Trophoblast cell (in vitro differentiated cells and primary cell): ENCODE data around the gene ATM.
"Not testable (repeated sequence)": the region's sequence is repeated elsewhere in the genome, so short reads cannot be mapped to it uniquely, and the experiment has no call there.

Experiments
- DNase-seq, 2 donors: peaks; one replicate each; pipeline ENCODE4 v3.0.0-alpha.2; 2016
- H2AFZ ChIP-seq: 2 replicates; pipeline ENCODE4 v1.6.1; 2013; ENCODE audit warnings: low read length, moderate library complexity, mild to moderate bottlenecking; ENCODE audit not compliant: insufficient read depth, poor library complexity
- H2AK5ac ChIP-seq: 2 replicates; pipeline ENCODE4 v1.6.1; 2013; ENCODE audit warnings: mild to moderate bottlenecking, low read length
- H2BK120ac ChIP-seq: 2 replicates; pipeline ENCODE4 v1.6.1; 2013; ENCODE audit warnings: low read length, mild to moderate bottlenecking, moderate library complexity; ENCODE audit not compliant: insufficient read depth, poor library complexity
- H2BK12ac ChIP-seq: 2 replicates; pipeline ENCODE4 v1.6.1; 2013; ENCODE audit warnings: mild to moderate bottlenecking, low read length, moderate library complexity
- H2BK5ac ChIP-seq: 2 replicates; pipeline ENCODE4 v1.6.1; 2013; ENCODE audit warnings: low read length, low read depth, moderate library complexity, mild to moderate bottlenecking; ENCODE audit not compliant: poor library complexity
- H3K14ac ChIP-seq: 2 replicates; pipeline ENCODE4 v1.6.1; 2013; ENCODE audit warnings: mild to moderate bottlenecking, low read length
- H3K18ac ChIP-seq: 2 replicates; pipeline ENCODE4 v1.6.1; 2013; ENCODE audit warnings: mild to moderate bottlenecking, low read length
- H3K23ac ChIP-seq: 2 replicates; pipeline ENCODE4 v1.6.1; 2013; ENCODE audit warnings: low read length
- H3K27ac ChIP-seq: 2 replicates; pipeline ENCODE4 v1.5.1; 2013; ENCODE audit warnings: low read depth, mild to moderate bottlenecking, inconsistent platforms, low read length, moderate library complexity
- H3K27me3 ChIP-seq: 2 replicates; pipeline ENCODE4 v1.6.1; 2013; ENCODE audit warnings: inconsistent platforms, mild to moderate bottlenecking, low read length, moderate library complexity; ENCODE audit not compliant: insufficient read depth
- H3K36me3 ChIP-seq, 2 experiments: 1 replicate in 1 of 2; 2 replicates in 1 of 2; pipeline ENCODE4 v1.6.1; 2013; ENCODE audit warnings: low read length in 2 of 2, mild to moderate bottlenecking in 2 of 2, moderate library complexity in 1 of 2; ENCODE audit not compliant: insufficient read depth in 2 of 2, control insufficient read depth in 1 of 2
- H3K4ac ChIP-seq: 2 replicates; pipeline ENCODE4 v1.6.1; 2013; ENCODE audit warnings: low read depth, mild to moderate bottlenecking, low read length, moderate library complexity
- H3K4me1 ChIP-seq, 2 experiments: 1 replicate in 1 of 2; 2 replicates in 1 of 2; pipeline ENCODE4 v1.6.1; 2013; ENCODE audit warnings: low read length in 2 of 2, mild to moderate bottlenecking in 2 of 2, moderate library complexity in 1 of 2; ENCODE audit not compliant: insufficient read depth in 2 of 2, control insufficient read depth in 1 of 2
- H3K4me2 ChIP-seq: 2 replicates; pipeline ENCODE4 v1.6.1; 2013; ENCODE audit warnings: inconsistent platforms, mild to moderate bottlenecking, low read length, moderate library complexity
- H3K4me3 ChIP-seq: 2 replicates; pipeline ENCODE4 v1.5.1; 2013; ENCODE audit warnings: mild to moderate bottlenecking, low read depth, low read length, inconsistent platforms
- H3K79me1 ChIP-seq: one replicate; pipeline ENCODE4 v1.6.1; 2013; ENCODE audit warnings: low read length
- H3K79me2 ChIP-seq: 2 replicates; pipeline ENCODE4 v1.6.1; 2013; ENCODE audit warnings: low read length, mild to moderate bottlenecking; ENCODE audit not compliant: control insufficient read depth, insufficient read depth, poor library complexity
- H3K9ac ChIP-seq: 2 replicates; pipeline ENCODE4 v1.6.1; 2013; ENCODE audit warnings: mild to moderate bottlenecking, low read length
- H3K9me3 ChIP-seq: 2 replicates; pipeline ENCODE4 v1.6.1; 2013; ENCODE audit warnings: low read depth, mild to moderate bottlenecking, control low read depth, inconsistent platforms, low read length; ENCODE audit not compliant: insufficient read depth
- H4K12ac ChIP-seq: 2 replicates; pipeline ENCODE4 v1.6.1; 2013; ENCODE audit warnings: low read depth, mild to moderate bottlenecking, low read length, moderate library complexity
- H4K8ac ChIP-seq: 2 replicates; pipeline ENCODE4 v1.6.1; 2013; ENCODE audit warnings: low read depth, mild to moderate bottlenecking, low read length, moderate library complexity
- H4K91ac ChIP-seq: one replicate; pipeline ENCODE4 v1.6.1; 2013; ENCODE audit warnings: low read depth, mild to moderate bottlenecking, low read length, moderate library complexity
- WGBS: extraction: QIAGEN DNeasy Blood & Tissue Kit; methylation state at CpG from one replicate; pipeline ENCODE4 v1.1.7; 2013; ENCODE audit warnings: missing lambda C conversion rate; ENCODE audit not compliant: insufficient read length, insufficient coverage; ENCODE audit errors: extremely low coverage; 5-methylcytosine and 5-hydroxymethylcytosine counted together

ATM gene

GRCh38 chr11:108286370-108286769 is 63.5 kb downstream of the ATM start:
- no peak overlapping the region for H3K4me2 ChIP-seq
- H3K79me1 ChIP-seq, result no peaks in the 10 kb centered on the region
- no peak overlapping the region for H4K8ac ChIP-seq
- no peak for DNase-seq
- WGBS, result no CpG with 5 or more reads among the region's 1 CpG
- peaks cover 9 to 12% of the 10 kb centered on the region in 2 experiments for H3K36me3 ChIP-seq
- no peak overlapping the region for H3K18ac ChIP-seq
- no peaks in the 10 kb centered on the region for H3K4me1 ChIP-seq
- no peak overlapping the region for H2AK5ac ChIP-seq
- no peak overlapping the region for H3K23ac ChIP-seq
- no peaks in the 10 kb centered on the region for H3K27me3 ChIP-seq
- H3K4me3 ChIP-seq, result no peak overlapping the region
- no peak overlapping the region for H3K14ac ChIP-seq
- H3K27ac ChIP-seq, result no peak overlapping the region
- no peak overlapping the region for H4K91ac ChIP-seq
- H2BK120ac ChIP-seq, result no peak overlapping the region
- H2AFZ ChIP-seq, result no peak overlapping the region
- H3K79me2 ChIP-seq, result no peaks in the 10 kb centered on the region
- no peak overlapping the region for H3K4ac ChIP-seq
- H2BK12ac ChIP-seq, result no peak overlapping the region
- H2BK5ac ChIP-seq, result no peak overlapping the region
- H3K9me3 ChIP-seq, result no peaks in the 10 kb centered on the region
- H4K12ac ChIP-seq, result no peak overlapping the region
- no peak overlapping the region for H3K9ac ChIP-seq

- Histone ChIP-seq H3K79me2 (no peaks in the 10 kb centered on the region), H4K8ac (no peak overlapping the region), H3K14ac (no peak overlapping the region), H3K4me3 (no peak overlapping the region), H2AK5ac (no peak overlapping the region), H3K4me1 (no peaks in the 10 kb centered on the region), H3K36me3 (peaks cover 9 to 12% of the 10 kb centered on the region in 2 experiments), H3K4me2 (no peak overlapping the region), H3K79me1 (no peaks in the 10 kb centered on the region), H3K4ac (no peak overlapping the region), H3K27ac (no peak overlapping the region), H3K18ac (no peak overlapping the region), H3K23ac (no peak overlapping the region), H2BK120ac (no peak overlapping the region), H2BK12ac (no peak overlapping the region), H2BK5ac (no peak overlapping the region), H4K91ac (no peak overlapping the region), H2AFZ (no peak overlapping the region), H3K27me3 (no peaks in the 10 kb centered on the region), H3K9me3 (no peaks in the 10 kb centered on the region), H3K9ac (no peak overlapping the region), H4K12ac (no peak overlapping the region)
- WGBS, result no CpG with 5 or more reads among the region's 3 CpGs
- DNase-seq, result no peak
Observed at GRCh38 chr11:108286956-108287355, 64.1 kb downstream of the ATM start.

- H3K9ac ChIP-seq, H3K79me2 ChIP-seq, H3K79me1 ChIP-seq, H2BK5ac ChIP-seq, H4K8ac ChIP-seq, H2BK120ac ChIP-seq, H3K4ac ChIP-seq, H3K9me3 ChIP-seq, H2AFZ ChIP-seq, H4K12ac ChIP-seq, H3K4me1 ChIP-seq, H3K4me2 ChIP-seq, H3K23ac ChIP-seq, DNase-seq, H3K27me3 ChIP-seq, H3K18ac ChIP-seq, H4K91ac ChIP-seq, H3K27ac ChIP-seq, H3K14ac ChIP-seq, H2BK12ac ChIP-seq, H3K4me3 ChIP-seq, H2AK5ac ChIP-seq: not testable (repeated sequence)
- peaks cover 9 to 14% of the 10 kb centered on the region in 2 experiments for H3K36me3 ChIP-seq
Observed at GRCh38 chr11:108289066-108289465, 66.2 kb downstream of the ATM start.

- Histone ChIP-seq H3K23ac (no peak overlapping the region), H4K8ac (no peak overlapping the region), H3K14ac (no peak overlapping the region), H4K12ac (no peak overlapping the region), H3K9ac (no peak overlapping the region), H3K27me3 (no peaks in the 10 kb centered on the region), H3K4me2 (no peak overlapping the region), H3K79me2 (no peaks in the 10 kb centered on the region), H3K9me3 (no peaks in the 10 kb centered on the region), H3K4me3 (no peak overlapping the region), H2BK120ac (no peak overlapping the region), H3K4ac (no peak overlapping the region), H3K36me3 (peaks cover 9 to 14% of the 10 kb centered on the region in 2 experiments), H3K27ac (no peak overlapping the region), H4K91ac (no peak overlapping the region), H2AFZ (no peak overlapping the region), H2BK5ac (no peak overlapping the region), H2AK5ac (no peak overlapping the region), H3K18ac (no peak overlapping the region), H3K79me1 (no peaks in the 10 kb centered on the region), H2BK12ac (no peak overlapping the region), H3K4me1 (no peaks in the 10 kb centered on the region)
- DNase-seq, result no peak
- WGBS, result no CpG with 5 or more reads among the region's 6 CpGs
Observed at GRCh38 chr11:108289699-108290098, 66.8 kb downstream of the ATM start.
